Osteocyte (in vitro differentiated cells): Measurements from ENCODE around the gene PIK3C2G. TPM values are rescaled to one million over a fixed set of nuclear protein-coding genes. Genes with fewer than 3 reads are reported as not detected.

Experiments
- DNase-seq: peaks from one replicate; pipeline ENCODE4 v3.0.0; 2021; ENCODE audit warnings: mixed read lengths; ENCODE audit not compliant: unreplicated experiment; ENCODE audit errors: extremely low spot score
- H3K27ac Mint-ChIP-seq: one replicate; pipeline ENCODE4 v1.8.0; 2021; ENCODE audit warnings: mild to moderate bottlenecking, mixed read lengths; ENCODE audit not compliant: unreplicated experiment
- H3K27me3 Mint-ChIP-seq: one replicate; pipeline ENCODE4 v1.8.0; 2021; ENCODE audit warnings: mixed read lengths; ENCODE audit not compliant: unreplicated experiment
- H3K36me3 Mint-ChIP-seq: one replicate; pipeline ENCODE4 v1.8.0; 2021; ENCODE audit warnings: mixed read lengths; ENCODE audit not compliant: unreplicated experiment
- H3K4me1 Mint-ChIP-seq: one replicate; pipeline ENCODE4 v1.8.0; 2021; ENCODE audit warnings: mixed read lengths; ENCODE audit not compliant: unreplicated experiment
- H3K4me3 Mint-ChIP-seq: one replicate; pipeline ENCODE4 v1.8.0; 2021; ENCODE audit warnings: mild to moderate bottlenecking, moderate library complexity, mixed read lengths; ENCODE audit not compliant: unreplicated experiment
- H3K9me3 Mint-ChIP-seq: one replicate; pipeline ENCODE4 v1.8.0; 2021; ENCODE audit warnings: mixed read lengths; ENCODE audit not compliant: unreplicated experiment
- CTCF ChIP-seq: fragments of 200-600 bp; sonication (generic); IDR thresholded peaks from 2 replicates; pipeline ENCODE4 v1.5.0; 2021; ENCODE audit warnings: antibody characterized with exemption, mild to moderate bottlenecking, moderate library complexity
- total RNA-seq: library from RNA; stranded (reverse); gene quantifications from 2 replicates; pipeline ENCODE4 v1.2.1, GENCODE V29; 2021

Gene PIK3C2G
- total RNA-seq, 1 donor from 2014 or later = not detected

- Mint-ChIP-seq H3K27ac (no peak overlapping the region), H3K36me3 (no peaks in the 10 kb centered on the region), H3K4me3 (no peak overlapping the region), H3K9me3 (peaks cover 5% of the 10 kb centered on the region), H3K4me1 (no peaks in the 10 kb centered on the region), H3K27me3 (no peaks in the 10 kb centered on the region)
- DNase-seq = no peak
- TF ChIP-seq CTCF = no peak
Observed at GRCh38 chr12:18414671-18415070, 153.4 kb downstream of the PIK3C2G start.

GRCh38 chr12:18415227-18415626, 153.9 kb downstream of the PIK3C2G start:
- no peak overlapping the region for H3K4me3 Mint-ChIP-seq

GRCh38 chr12:18416412-18416811, 155.1 kb downstream of the PIK3C2G start:
- no peak overlapping the region for H3K27ac Mint-ChIP-seq
- H3K9me3 Mint-ChIP-seq = peaks cover 5% of the 10 kb centered on the region
- no peaks in the 10 kb centered on the region for H3K4me1 Mint-ChIP-seq
- no peaks in the 10 kb centered on the region for H3K27me3 Mint-ChIP-seq
- no peak overlapping the region for H3K4me3 Mint-ChIP-seq
- no peak for DNase-seq
- H3K36me3 Mint-ChIP-seq = no peaks in the 10 kb centered on the region
- no peak for TF ChIP-seq CTCF

More at GRCh38 chr12:18415227-18415626, 153.9 kb downstream of the PIK3C2G start:
- Mint-ChIP-seq H3K27me3 (no peaks in the 10 kb centered on the region), H3K9me3 (peaks cover 5% of the 10 kb centered on the region), H3K27ac (no peak overlapping the region), H3K36me3 (no peaks in the 10 kb centered on the region), H3K4me1 (no peaks in the 10 kb centered on the region)
- no peak for DNase-seq
- no peak for TF ChIP-seq CTCF

GRCh38 chr12:18419311-18419710, 158.0 kb downstream of the PIK3C2G start:
- Mint-ChIP-seq H3K36me3 (no peaks in the 10 kb centered on the region), H3K9me3 (peaks cover 5% of the 10 kb centered on the region), H3K27me3 (no peaks in the 10 kb centered on the region), H3K27ac (no peak overlapping the region), H3K4me3 (no peak overlapping the region), H3K4me1 (peaks cover 4% of the 10 kb centered on the region)
- no peak for DNase-seq
- TF ChIP-seq CTCF = no peak

GRCh38 chr12:18421867-18422266, 160.5 kb downstream of the PIK3C2G start:
- H3K36me3 Mint-ChIP-seq = no peaks in the 10 kb centered on the region
- TF ChIP-seq CTCF = no peak
- DNase-seq = no peak
- H3K4me3 Mint-ChIP-seq = no peak overlapping the region
- no peak overlapping the region for H3K27ac Mint-ChIP-seq
- H3K9me3 Mint-ChIP-seq = peaks cover 2% of the 10 kb centered on the region
- H3K4me1 Mint-ChIP-seq = peaks cover 4% of the 10 kb centered on the region
- no peaks in the 10 kb centered on the region for H3K27me3 Mint-ChIP-seq
